GM10266 (cell line): ENCODE measurements around the gene ABHD1.

ENCODE experiments used
- DNase-seq: peaks from one replicate; pipeline ENCODE4 v3.0.0; 2012; ENCODE audit errors: extremely low spot score
- TF ChIP-seq, protein P1 (sequence below): IDR thresholded peaks from 2 replicates; pipeline ENCODE4 v1.5.1; 2012; ENCODE audit warnings: mild to moderate bottlenecking, low read depth; ENCODE audit not compliant: control insufficient read depth, insufficient read depth; ENCODE audit errors: missing control alignments

Gene ABHD1

GRCh38 chr2:27136751-27137150 is 13.1 kb downstream of the ABHD1 start:
- TF ChIP-seq, protein P1, sequence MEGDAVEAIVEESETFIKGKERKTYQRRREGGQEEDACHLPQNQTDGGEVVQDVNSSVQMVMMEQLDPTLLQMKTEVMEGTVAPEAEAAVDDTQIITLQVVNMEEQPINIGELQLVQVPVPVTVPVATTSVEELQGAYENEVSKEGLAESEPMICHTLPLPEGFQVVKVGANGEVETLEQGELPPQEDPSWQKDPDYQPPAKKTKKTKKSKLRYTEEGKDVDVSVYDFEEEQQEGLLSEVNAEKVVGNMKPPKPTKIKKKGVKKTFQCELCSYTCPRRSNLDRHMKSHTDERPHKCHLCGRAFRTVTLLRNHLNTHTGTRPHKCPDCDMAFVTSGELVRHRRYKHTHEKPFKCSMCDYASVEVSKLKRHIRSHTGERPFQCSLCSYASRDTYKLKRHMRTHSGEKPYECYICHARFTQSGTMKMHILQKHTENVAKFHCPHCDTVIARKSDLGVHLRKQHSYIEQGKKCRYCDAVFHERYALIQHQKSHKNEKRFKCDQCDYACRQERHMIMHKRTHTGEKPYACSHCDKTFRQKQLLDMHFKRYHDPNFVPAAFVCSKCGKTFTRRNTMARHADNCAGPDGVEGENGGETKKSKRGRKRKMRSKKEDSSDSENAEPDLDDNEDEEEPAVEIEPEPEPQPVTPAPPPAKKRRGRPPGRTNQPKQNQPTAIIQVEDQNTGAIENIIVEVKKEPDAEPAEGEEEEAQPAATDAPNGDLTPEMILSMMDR, result no peak
- DNase-seq, result no peak

DNA sequence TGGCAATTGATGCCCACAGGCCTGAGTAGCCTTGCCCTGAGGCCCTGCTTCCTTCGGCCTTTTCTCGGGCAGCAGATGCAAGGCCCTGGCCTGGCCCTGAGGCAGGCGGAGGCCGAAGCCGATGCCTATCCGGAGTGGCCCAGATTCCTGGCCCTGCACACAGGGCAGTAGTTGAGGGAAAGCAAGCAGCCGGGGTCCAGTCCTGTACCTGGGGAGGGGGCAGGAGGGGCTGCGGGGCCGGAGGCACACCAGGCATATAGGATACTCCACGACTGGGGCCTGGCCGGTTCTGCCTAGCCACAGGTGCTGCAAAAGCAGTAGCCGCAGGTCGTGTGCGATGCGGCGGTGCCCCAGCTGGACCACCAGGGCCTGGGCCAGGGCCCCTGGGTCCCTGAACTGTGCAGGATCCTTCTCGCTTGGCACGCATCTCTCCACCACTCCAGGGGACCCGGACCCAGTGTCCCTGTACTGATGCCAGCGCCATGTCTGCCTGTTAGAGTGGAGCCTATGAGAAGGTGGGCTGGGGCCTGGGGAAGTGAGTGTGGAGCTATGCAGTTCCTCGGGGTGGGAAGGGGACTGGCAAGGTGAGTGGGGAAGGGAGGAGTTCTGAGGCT is 13.8 kb downstream of the ABHD1 start:
- no peak for DNase-seq
- TF ChIP-seq, protein P1, result no peak

GRCh38 chr2:27138111-27138510 is 14.5 kb downstream of the ABHD1 start:
- TF ChIP-seq, protein P1, result no peak
- no peak for DNase-seq

DNA sequence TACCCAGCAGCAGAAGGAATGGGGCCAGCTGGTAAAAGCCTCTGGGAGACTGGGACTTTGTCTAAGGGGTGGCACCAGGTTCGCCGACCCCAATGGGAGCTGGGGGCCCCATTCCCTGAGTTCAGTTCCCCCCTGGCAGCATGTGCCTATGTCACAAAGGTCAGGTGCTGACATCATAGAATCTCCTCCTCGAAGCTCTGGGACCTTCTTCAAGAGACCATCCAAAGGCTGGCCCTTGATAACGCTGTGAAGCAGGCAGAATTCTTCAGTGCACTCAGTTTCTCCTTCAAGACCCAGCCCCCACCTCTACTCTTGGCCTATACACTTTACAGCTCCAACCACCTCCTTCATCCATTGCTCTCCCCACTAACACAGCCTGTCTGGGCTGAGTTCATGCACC is 15.7 kb downstream of the ABHD1 start, which contains the start of gene PRR30:
Gene PRR30 (minus strand): TSS at position 101 of the 400 bp plus-strand sequence. CDS start 1,081 bp downstream, outside the sequence.
- TF ChIP-seq, protein P1, result no peak
- no peak for DNase-seq

DNA sequence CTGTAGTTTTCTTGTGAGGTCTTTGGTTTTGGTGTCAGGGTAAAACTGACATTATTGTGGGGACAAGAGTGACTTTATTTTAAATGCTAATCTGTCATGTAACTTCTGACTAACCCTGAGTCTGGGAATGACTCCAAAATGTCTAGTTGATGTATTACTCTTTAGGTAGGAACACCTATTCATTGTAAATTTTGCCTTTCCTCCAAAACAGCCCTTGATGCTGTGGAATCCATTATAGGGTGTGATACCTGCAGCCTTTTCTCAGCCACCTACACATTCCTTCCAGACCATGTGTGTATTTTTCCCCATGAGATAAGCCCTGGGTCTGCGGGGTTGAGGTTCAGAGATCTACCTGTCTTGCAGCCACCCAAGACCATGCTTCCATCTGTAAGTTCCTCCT is 19.7 kb downstream of the ABHD1 start:
- TF ChIP-seq, protein P1, result no peak
- DNase-seq, result no peak

GRCh38 chr2:27145682-27146081 is 22.1 kb downstream of the ABHD1 start:
- TF ChIP-seq, protein P1, result no peak
- DNase-seq, result no peak

DNA sequence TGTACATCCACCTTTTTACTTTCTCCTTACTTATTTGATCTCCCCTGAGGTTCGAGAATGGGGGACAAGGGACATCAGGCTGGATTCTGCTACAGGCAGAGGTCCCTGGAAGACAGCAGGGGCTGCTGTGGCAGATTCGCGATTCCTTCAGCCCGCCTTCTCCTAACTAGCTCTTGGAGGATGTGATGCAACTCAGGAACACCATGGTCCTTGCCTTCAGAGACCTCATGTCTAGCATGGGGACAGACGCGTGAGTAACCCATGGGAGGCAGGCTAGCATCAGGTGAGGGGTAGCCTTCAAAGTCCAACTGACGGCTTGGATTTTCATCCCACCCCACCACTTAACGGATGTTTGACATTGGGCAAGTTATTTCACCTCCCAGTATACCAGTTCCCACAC is 24.3 kb downstream of the ABHD1 start:
- DNase-seq, result peak; percentile 5
- TF ChIP-seq, protein P1, result no peak
